Activated naive CD8-positive, alpha-beta T cell treated with anti-CD3 and anti-CD28 coated beads for 36 hours (primary cell): ENCODE data around the gene CREB1. TPM values are rescaled to one million over a fixed set of nuclear protein-coding genes. Genes with fewer than 3 reads are reported as not detected.
A peak's percentile ranks its signal among the peaks of the same experiment; 100 is the strongest.
"Not testable (repeated sequence)": the region's sequence is repeated elsewhere in the genome, so short reads cannot be mapped to it uniquely, and the experiment has no call there.

Experiments used
- DNase-seq: peaks from one replicate; pipeline ENCODE4 v3.0.0; 2021
- H3K27ac Mint-ChIP-seq: one replicate; pipeline ENCODE4 v1.8.0; 2022; ENCODE audit warnings: mild to moderate bottlenecking, moderate library complexity, mixed read lengths
- H3K27me3 Mint-ChIP-seq: one replicate; pipeline ENCODE4 v1.8.0; 2022; ENCODE audit warnings: mild to moderate bottlenecking, mixed read lengths
- H3K36me3 Mint-ChIP-seq: one replicate; pipeline ENCODE4 v1.8.0; 2021; ENCODE audit warnings: mild to moderate bottlenecking, mixed read lengths
- H3K4me1 Mint-ChIP-seq: one replicate; pipeline ENCODE4 v1.8.0; 2021; ENCODE audit warnings: mixed read lengths
- H3K4me3 Mint-ChIP-seq: one replicate; pipeline ENCODE4 v1.8.0; 2022; ENCODE audit warnings: mild to moderate bottlenecking, moderate library complexity, mixed read lengths
- H3K9me3 Mint-ChIP-seq: one replicate; pipeline ENCODE4 v1.8.0; 2022; ENCODE audit warnings: mixed read lengths
- total RNA-seq, 2 experiments: library from RNA; stranded (reverse); gene quantifications; one replicate each; pipeline ENCODE4 v1.2.3, GENCODE V29; 2021

Gene CREB1
- total RNA-seq, result 10 to 100 TPM; 71.9 to 81.8 TPM

DNA sequence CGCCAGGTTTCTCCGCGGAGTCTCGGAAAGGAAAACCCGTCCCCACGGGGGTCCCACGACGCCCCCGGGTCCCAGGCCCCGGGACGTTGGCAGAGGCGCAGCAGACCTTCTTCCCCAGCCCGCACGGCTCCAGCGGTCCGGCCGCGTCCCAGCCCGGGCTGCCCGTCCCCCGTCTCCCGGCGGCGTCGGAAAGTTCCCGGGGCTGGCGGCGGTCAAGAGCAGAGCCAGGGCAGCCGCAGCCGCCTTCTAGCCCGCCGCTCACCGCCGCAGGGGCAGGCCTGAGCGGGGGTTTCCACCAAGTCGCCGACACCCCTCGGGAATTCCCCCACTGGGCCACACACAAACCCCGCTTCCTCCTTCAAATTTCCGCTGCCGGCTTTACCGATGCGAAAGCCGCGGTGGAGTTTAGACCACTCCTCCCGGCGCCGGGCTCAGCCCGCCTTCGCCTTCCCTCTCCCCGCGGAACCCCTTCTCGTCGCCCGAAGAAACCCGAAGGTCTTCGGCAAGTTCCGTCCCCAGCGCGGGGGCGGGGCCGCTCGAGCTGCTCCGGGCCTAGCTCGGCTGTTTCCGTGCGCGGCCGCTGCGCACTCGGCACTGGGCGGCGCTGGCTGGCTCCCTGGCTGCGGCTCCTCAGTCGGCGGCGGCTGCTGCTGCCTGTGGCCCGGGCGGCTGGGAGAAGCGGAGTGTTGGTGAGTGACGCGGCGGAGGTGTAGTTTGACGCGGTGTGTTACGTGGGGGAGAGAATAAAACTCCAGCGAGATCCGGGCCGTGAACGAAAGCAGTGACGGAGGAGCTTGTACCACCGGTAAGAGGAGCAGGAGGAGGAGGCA is at the start of gene CREB1:
CREB1 (plus strand) TSS at position 633 of the 830 bp plus-strand sequence. CDS start 25,674 bp downstream, outside the sequence.
- peak within 1 kb of the TSS; percentile 99 for H3K4me3 Mint-ChIP-seq
- peaks cover 58% of the 10 kb centered on the region for H3K4me1 Mint-ChIP-seq

DNA sequence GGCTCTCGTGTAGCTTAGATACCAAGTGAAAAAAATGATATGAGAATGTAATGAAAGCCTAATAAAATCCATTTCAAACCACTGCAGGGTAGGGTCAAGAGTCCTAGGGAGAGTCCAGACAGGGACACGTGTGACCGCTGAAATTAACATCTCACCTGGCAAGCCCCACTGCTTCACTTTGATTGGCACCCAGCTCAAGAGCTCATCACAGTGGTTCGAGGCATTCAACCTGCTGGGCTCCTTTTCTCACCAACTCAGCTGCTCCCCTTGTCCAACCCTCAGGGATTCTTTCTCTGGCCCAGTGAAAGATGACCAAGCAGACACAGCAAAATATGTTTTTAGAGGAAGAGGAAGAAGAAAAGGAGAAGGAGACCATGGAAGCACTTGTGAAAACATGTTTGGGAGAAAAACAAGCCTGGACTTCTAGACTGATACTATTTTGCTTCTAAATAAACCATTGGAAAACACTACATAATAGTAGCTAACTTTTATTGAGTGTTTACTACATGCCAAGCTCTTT is 49.2 kb upstream of the CREB1 start:
- H3K4me1 Mint-ChIP-seq, result peaks cover 51% of the 10 kb centered on the region
- no peaks in the 10 kb centered on the region for H3K9me3 Mint-ChIP-seq
- no peak overlapping the region for H3K27ac Mint-ChIP-seq
- no peaks in the 10 kb centered on the region for H3K27me3 Mint-ChIP-seq
- no peak overlapping the region for H3K4me3 Mint-ChIP-seq
- no peak for DNase-seq
- no peaks in the 10 kb centered on the region for H3K36me3 Mint-ChIP-seq

More for the DNA sequence above, at the start of gene CREB1:
- DNase-seq, result peak; percentile 100
- H3K9me3 Mint-ChIP-seq, result peaks cover 2% of the 10 kb centered on the region
- peaks cover 4% of the 10 kb centered on the region for H3K27me3 Mint-ChIP-seq
- peak within 1 kb of the TSS; percentile 99 for H3K27ac Mint-ChIP-seq
- H3K36me3 Mint-ChIP-seq, result peaks cover 50% of the 10 kb centered on the region

- no peak overlapping the region for H3K4me3 Mint-ChIP-seq
- DNase-seq, result no peak
- H3K9me3 Mint-ChIP-seq, result no peaks in the 10 kb centered on the region
- peaks cover 51% of the 10 kb centered on the region for H3K4me1 Mint-ChIP-seq
- H3K36me3 Mint-ChIP-seq, result no peaks in the 10 kb centered on the region
- no peaks in the 10 kb centered on the region for H3K27me3 Mint-ChIP-seq
- H3K27ac Mint-ChIP-seq, result no peak overlapping the region
Observed at GRCh38 chr2:207481924-207482323, 47.8 kb upstream of the CREB1 start.

DNA sequence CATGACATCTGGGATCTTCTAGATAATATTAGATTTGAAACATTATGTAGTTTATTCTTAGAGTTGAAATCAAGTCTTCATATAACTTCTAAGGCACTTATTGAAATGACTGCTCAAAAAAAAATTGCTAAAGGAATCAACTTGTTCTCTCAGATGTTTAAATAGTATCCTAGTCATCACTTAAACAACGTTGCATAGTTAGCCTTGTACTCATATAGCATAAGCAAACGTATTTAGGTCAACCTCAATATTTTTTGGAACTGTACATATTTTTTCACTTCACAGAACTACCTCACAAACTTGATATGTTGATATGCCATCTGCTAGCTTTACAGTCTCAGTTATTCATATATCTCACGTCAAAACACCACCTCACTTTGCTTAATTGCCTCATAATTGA is 47.1 kb upstream of the CREB1 start:
- no peaks in the 10 kb centered on the region for H3K27me3 Mint-ChIP-seq
- no peak overlapping the region for H3K4me3 Mint-ChIP-seq
- no peaks in the 10 kb centered on the region for H3K36me3 Mint-ChIP-seq
- H3K9me3 Mint-ChIP-seq, result no peaks in the 10 kb centered on the region
- peaks cover 51% of the 10 kb centered on the region for H3K4me1 Mint-ChIP-seq
- DNase-seq, result no peak
- H3K27ac Mint-ChIP-seq, result no peak overlapping the region

DNA sequence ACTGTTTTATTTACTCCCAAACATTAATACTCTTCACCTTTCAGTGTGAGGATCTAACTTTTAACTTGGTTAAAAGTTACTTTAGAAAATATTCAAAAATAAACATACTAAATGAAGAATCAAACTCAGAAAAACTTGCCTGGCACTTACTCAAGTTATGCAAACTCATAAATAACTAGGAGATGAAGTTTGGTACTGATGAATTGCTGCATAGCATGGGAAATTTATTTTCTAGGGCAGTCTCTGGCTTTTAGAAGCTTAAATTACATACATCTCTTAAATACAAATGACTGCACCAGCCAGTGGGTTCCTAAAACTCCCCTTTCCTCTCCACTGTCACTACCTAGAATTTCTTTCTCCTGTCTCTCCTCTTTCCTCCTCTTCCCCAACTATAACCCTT is 46.7 kb upstream of the CREB1 start:
- no peak overlapping the region for H3K27ac Mint-ChIP-seq
- H3K9me3 Mint-ChIP-seq, result no peaks in the 10 kb centered on the region
- peaks cover 48% of the 10 kb centered on the region for H3K4me1 Mint-ChIP-seq
- no peak overlapping the region for H3K4me3 Mint-ChIP-seq
- DNase-seq, result no peak
- no peaks in the 10 kb centered on the region for H3K36me3 Mint-ChIP-seq
- no peaks in the 10 kb centered on the region for H3K27me3 Mint-ChIP-seq

GRCh38 chr2:207483477-207483876 is 46.3 kb upstream of the CREB1 start:
- peaks cover 44% of the 10 kb centered on the region for H3K4me1 Mint-ChIP-seq
- no peaks in the 10 kb centered on the region for H3K27me3 Mint-ChIP-seq
- no peak overlapping the region for H3K4me3 Mint-ChIP-seq
- H3K9me3 Mint-ChIP-seq, result no peaks in the 10 kb centered on the region
- DNase-seq, result no peak
- no peaks in the 10 kb centered on the region for H3K36me3 Mint-ChIP-seq
- no peak overlapping the region for H3K27ac Mint-ChIP-seq

DNA sequence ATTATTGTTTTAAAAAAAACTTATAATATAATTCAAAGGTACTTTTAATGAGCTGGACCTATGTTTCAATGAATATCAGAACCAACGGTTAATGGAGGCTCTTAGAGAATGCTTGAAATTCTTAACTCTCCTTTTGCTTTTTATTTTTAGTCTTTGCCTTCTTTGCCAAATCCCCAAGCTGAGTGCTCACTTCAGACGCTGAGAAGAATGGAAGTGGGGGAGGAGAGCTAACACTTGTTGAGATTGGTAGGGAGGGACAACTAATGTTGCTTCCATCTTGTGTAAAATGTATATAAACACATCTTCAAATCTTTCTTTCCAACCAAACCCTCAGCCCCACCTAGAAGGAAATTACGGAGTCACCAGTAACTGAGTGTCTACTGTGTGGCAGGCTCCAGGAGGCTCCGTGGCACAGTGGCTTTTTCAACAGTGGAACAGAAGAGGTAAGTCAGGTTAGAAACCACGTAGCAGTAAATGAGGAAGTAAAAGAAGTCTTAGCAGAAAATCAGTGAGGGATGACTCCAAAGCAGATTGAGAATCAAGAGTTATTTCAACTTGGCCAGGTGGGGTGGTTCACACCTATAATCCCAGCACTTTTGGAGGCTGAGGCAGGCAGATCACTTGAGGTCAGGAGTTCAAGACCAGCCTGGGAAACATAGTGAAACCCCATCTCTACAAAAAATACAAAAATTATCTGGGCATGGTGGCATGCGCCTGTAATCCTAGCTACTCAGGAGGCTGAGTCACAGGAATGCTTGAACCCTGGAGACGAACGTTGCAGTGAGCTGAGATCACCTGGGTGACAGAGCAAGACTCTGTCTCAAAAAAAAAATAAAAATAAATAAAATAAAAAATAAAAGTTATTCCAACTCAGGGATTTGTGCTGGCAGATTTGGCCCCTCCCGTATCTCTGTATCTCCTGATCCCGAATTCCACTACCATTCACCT is 45.0 kb upstream of the CREB1 start:
- no peak overlapping the region for H3K27ac Mint-ChIP-seq
- no peaks in the 10 kb centered on the region for H3K9me3 Mint-ChIP-seq
- no peaks in the 10 kb centered on the region for H3K36me3 Mint-ChIP-seq
- H3K4me1 Mint-ChIP-seq, result peaks cover 32% of the 10 kb centered on the region
- DNase-seq, result no peak
- no peaks in the 10 kb centered on the region for H3K27me3 Mint-ChIP-seq
- no peak overlapping the region for H3K4me3 Mint-ChIP-seq

DNA sequence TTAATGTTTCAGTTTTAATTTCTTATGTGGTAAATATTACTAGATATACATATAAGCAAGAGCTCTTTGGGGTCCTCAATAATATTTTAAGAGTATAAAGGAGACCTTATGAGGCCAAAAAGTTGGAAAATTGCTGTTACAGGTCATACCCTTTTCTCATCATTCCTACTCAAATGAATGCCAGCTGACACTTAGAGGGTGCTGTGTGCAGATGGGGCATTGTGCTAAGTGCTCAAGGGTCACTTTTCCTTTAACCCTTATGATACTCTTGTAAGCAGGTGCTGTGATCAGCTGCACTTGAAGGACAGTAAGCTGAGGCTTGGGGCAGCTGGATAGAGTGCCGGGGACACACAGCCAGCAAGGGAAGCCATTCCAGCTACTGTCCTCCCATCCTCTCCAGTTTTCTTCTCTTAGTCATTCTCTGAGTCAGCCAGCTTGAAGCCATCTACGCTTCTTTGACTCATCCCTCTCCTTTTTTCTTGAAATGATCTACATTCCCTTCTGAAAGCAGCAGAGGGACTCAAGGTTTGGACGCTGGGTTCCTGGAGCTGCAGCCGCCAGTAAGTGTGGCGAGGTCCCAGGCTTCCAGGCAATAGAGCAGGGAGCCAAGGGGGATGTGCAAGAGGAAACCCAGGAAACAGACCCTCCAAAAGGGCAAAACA is 42.0 kb upstream of the CREB1 start:
- Mint-ChIP-seq H3K4me3 (no peak overlapping the region), H3K36me3 (no peaks in the 10 kb centered on the region), H3K27me3 (no peaks in the 10 kb centered on the region), H3K27ac (no peak overlapping the region), H3K4me1 (peaks cover 16% of the 10 kb centered on the region), H3K9me3 (no peaks in the 10 kb centered on the region)
- DNase-seq, result no peak

GRCh38 chr2:207489251-207489650 is 40.5 kb upstream of the CREB1 start:
- Mint-ChIP-seq H3K27me3 (no peaks in the 10 kb centered on the region), H3K4me3 (no peak overlapping the region), H3K36me3 (no peaks in the 10 kb centered on the region), H3K9me3 (no peaks in the 10 kb centered on the region), H3K4me1 (peaks cover 10% of the 10 kb centered on the region), H3K27ac (no peak overlapping the region)
- no peak for DNase-seq

DNA sequence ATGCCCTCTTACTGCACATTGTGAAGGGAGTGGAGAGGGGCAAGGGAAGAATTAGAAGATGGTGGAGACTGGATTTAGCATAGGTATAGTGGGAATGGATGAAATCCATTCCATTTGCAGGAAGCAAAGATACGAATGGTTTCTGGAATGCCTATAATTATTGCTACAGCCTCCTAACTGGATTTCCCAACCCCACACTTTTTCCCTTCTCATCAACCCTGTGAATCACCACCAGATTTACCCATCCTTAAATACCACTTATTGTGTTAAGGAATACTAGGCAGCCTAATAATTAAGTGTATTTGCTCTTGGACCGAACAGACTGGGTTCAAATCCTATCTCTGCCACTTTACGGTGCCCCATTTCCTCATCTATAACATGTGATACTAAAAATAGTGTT is 39.3 kb upstream of the CREB1 start:
- Mint-ChIP-seq H3K27me3 (no peaks in the 10 kb centered on the region), H3K36me3 (no peaks in the 10 kb centered on the region), H3K9me3 (no peaks in the 10 kb centered on the region)

DNA sequence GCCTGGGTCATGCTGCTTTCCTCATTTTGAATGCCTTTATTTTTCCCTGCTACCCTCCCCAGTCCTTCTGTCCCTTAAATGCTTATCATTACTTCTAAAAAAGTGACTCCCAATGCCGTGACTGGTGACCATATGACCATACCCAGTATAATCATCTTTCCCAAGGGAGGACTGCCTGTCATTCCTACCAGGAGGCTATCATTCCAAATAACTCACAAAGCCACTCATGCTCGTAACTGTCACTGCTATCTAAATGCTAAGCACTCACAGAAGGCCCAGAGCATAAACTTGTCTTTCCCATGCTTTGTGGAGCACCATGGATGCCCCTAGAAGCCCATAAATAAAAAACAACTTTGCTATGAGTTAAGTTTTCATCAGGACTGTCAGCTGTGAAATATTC is 38.7 kb upstream of the CREB1 start:
- no peak overlapping the region for H3K4me3 Mint-ChIP-seq
- H3K9me3 Mint-ChIP-seq, result no peaks in the 10 kb centered on the region
- H3K27ac Mint-ChIP-seq, result no peak overlapping the region
- no peak for DNase-seq
- H3K4me1 Mint-ChIP-seq, result peaks cover 3% of the 10 kb centered on the region
- H3K36me3 Mint-ChIP-seq, result no peaks in the 10 kb centered on the region
- no peaks in the 10 kb centered on the region for H3K27me3 Mint-ChIP-seq

More for the DNA sequence above, 39.3 kb upstream of the CREB1 start:
- DNase-seq, result no peak
- Mint-ChIP-seq H3K27ac (no peak overlapping the region), H3K4me3 (no peak overlapping the region), H3K4me1 (peaks cover 3% of the 10 kb centered on the region)

DNA sequence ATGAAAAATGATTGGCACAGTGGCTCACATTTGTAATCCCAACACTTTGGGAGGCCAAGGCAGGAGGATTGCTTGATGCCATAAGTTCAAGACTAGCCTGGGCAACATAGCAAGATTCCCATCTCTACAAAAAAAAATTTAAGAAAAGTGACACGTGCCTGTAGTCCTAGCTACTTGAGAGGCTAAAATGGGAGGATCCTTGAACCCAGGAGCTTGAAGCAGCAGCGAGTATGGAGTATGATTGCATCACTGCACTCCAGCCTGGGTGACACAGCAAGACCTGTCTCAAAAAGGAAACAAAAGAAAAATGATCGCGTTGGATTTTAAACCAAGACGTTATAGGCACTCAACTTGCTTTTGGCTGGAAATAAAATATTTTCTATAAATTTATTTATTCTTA is 37.8 kb upstream of the CREB1 start:
- Mint-ChIP-seq H3K27ac (no peak overlapping the region), H3K9me3 (no peaks in the 10 kb centered on the region), H3K4me3 (no peak overlapping the region), H3K27me3 (no peaks in the 10 kb centered on the region), H3K36me3 (no peaks in the 10 kb centered on the region), H3K4me1 (peaks cover 3% of the 10 kb centered on the region)
- DNase-seq, result no peak

GRCh38 chr2:207492461-207492860 is 37.3 kb upstream of the CREB1 start:
- H3K9me3 Mint-ChIP-seq, result no peaks in the 10 kb centered on the region
- no peaks in the 10 kb centered on the region for H3K36me3 Mint-ChIP-seq
- peaks cover 3% of the 10 kb centered on the region for H3K4me1 Mint-ChIP-seq
- no peak overlapping the region for H3K4me3 Mint-ChIP-seq
- no peaks in the 10 kb centered on the region for H3K27me3 Mint-ChIP-seq
- no peak for DNase-seq
- no peak overlapping the region for H3K27ac Mint-ChIP-seq

DNA sequence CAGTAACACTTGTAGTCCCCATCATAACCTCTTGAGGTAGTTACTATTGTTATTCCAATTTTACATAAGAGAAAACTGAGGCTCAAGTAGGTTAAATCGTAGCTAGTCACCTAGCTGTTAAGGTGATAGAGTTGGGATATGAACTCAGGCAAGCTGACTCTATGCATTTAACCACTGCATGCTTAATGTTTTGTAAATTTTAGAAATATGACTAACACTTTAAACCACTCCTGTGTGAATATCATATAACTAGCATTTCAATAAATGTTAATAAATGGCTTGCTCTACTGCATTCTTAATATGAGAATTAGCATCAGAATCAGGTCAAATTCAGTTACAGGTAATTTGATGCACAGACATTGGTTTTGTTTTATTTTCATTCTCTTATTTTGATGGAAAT is 35.6 kb upstream of the CREB1 start:
- Mint-ChIP-seq H3K4me3 (no peak overlapping the region), H3K36me3 (no peaks in the 10 kb centered on the region), H3K4me1 (peaks cover 5% of the 10 kb centered on the region), H3K27ac (no peak overlapping the region), H3K9me3 (no peaks in the 10 kb centered on the region), H3K27me3 (no peaks in the 10 kb centered on the region)
- no peak for DNase-seq

- peaks cover 23% of the 10 kb centered on the region for H3K4me1 Mint-ChIP-seq
- H3K27ac Mint-ChIP-seq, H3K9me3 Mint-ChIP-seq: not testable (repeated sequence)
Observed at GRCh38 chr2:207496936-207497335, 32.8 kb upstream of the CREB1 start.

More at GRCh38 chr2:207496936-207497335, 32.8 kb upstream of the CREB1 start:
- not testable (repeated sequence) for DNase-seq, H3K36me3 Mint-ChIP-seq, H3K27me3 Mint-ChIP-seq, H3K4me3 Mint-ChIP-seq
